IPS-15b (cell line): ENCODE data around the gene LRP11.

ENCODE experiments used
- H3K27me3 ChIP-seq: one replicate; pipeline ENCODE4 v1.6.1; 2013; ENCODE audit warnings: low read length; ENCODE audit not compliant: control insufficient read depth, insufficient read depth
- H3K36me3 ChIP-seq: one replicate; pipeline ENCODE4 v1.6.1; 2013; ENCODE audit warnings: low read length; ENCODE audit not compliant: control insufficient read depth, insufficient read depth
- H3K4me1 ChIP-seq: one replicate; pipeline ENCODE4 v1.6.1; 2013; ENCODE audit warnings: mild to moderate bottlenecking, low read length; ENCODE audit not compliant: control insufficient read depth, insufficient read depth
- H3K4me3 ChIP-seq: one replicate; pipeline ENCODE4 v1.5.1; 2013; ENCODE audit warnings: low read depth, low read length
- H3K9ac ChIP-seq: one replicate; pipeline ENCODE4 v1.6.1; 2013; ENCODE audit warnings: low read depth, mild to moderate bottlenecking, low read length
- H3K9me3 ChIP-seq: one replicate; pipeline ENCODE4 v1.6.1; 2013; ENCODE audit warnings: mild to moderate bottlenecking, low read length; ENCODE audit not compliant: control insufficient read depth, insufficient read depth

Gene LRP11

DNA sequence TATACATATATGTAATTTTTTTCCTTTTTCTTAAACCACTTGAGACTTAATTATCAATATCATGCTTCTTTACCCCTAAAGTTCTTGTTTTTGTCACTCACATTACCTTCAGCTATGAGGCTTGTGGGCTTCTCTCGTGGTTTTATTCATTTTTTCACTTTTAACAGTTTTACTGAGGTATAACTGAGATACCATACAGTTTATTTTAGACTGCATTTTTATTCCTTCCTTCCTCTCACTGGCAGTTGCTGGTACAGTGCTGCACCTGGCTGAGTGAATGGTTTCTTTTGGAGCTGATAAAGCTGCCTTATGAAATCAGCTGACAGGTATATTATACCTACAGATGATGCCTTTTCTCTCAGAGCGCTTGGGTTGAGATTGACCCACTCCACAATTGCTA, 54.4 kb downstream of the LRP11 start:
- Histone ChIP-seq H3K4me3 (no peak overlapping the region), H3K27me3 (no peaks in the 10 kb centered on the region), H3K9me3 (no peaks in the 10 kb centered on the region), H3K4me1 (no peaks in the 10 kb centered on the region), H3K36me3 (peaks cover 3% of the 10 kb centered on the region), H3K9ac (no peak overlapping the region)

DNA sequence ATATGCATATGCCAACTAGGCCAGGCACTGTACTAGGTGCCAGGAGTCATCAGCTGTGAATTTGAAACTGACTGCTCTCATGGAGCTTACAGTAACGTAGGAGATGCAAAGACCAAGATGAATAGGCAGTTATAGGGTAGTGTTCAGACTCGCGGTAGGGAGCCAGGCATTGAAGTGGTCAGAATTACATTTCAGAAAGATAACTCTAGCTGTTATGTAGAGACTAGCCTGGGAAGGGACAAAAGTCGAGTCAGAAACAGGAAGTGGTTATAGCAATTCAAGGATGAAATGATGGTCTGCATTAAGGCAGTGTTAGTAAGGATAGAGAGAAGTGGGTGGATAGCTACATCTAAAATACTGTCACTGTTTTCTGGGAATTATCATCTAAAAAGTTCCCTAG, 58.0 kb downstream of the LRP11 start:
- H3K4me3 ChIP-seq = no peak overlapping the region
- no peaks in the 10 kb centered on the region for H3K9me3 ChIP-seq
- no peak overlapping the region for H3K9ac ChIP-seq
- no peaks in the 10 kb centered on the region for H3K4me1 ChIP-seq
- H3K27me3 ChIP-seq = no peaks in the 10 kb centered on the region
- peaks cover 3% of the 10 kb centered on the region for H3K36me3 ChIP-seq

DNA sequence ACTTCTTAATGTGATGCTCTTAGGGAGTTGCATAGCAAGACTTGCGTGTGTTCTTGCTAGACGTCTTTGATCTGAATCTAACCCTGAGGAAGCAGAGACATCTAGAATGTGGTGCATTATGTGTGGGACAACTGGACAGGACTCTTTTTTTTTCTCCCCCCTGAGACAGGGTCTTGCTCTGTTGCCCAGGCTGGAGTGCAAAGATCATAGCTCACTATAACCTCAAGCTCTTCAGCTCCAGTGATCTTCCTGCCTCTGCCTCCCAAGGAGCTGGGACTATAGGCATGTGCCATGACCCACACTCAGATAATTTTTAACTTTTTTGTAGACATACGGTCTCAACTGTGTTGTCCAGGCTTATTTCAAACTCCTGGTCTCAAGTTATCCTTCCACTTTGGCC, 80.6 kb downstream of the LRP11 start:
- Histone ChIP-seq H3K4me3 (no peak overlapping the region), H3K36me3 (peaks cover 10% of the 10 kb centered on the region), H3K9ac (no peak overlapping the region), H3K9me3 (no peaks in the 10 kb centered on the region), H3K4me1 (no peaks in the 10 kb centered on the region), H3K27me3 (no peaks in the 10 kb centered on the region)

DNA sequence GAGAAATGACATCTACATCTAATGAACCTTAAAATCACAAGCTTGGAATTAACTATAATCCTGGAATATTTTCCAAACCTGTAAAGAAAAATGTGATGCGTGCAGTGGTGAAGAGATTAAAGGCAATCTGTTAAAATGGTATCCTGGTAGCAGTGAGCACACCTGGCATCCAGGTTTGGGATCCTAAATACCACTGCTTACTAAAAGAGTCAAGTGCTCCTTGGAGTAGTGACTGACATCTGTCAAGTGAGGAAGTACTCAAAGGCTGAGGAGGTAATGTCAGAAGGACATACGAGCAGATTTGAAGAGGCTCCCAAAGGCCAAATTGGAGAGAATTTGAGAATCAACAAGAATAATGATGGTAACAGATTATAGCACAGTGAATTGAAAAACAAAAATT, 81.8 kb downstream of the LRP11 start:
- Histone ChIP-seq H3K36me3 (peaks cover 10% of the 10 kb centered on the region), H3K4me1 (no peaks in the 10 kb centered on the region), H3K27me3 (no peaks in the 10 kb centered on the region), H3K9me3 (no peaks in the 10 kb centered on the region), H3K4me3 (no peak overlapping the region), H3K9ac (no peak overlapping the region)

DNA sequence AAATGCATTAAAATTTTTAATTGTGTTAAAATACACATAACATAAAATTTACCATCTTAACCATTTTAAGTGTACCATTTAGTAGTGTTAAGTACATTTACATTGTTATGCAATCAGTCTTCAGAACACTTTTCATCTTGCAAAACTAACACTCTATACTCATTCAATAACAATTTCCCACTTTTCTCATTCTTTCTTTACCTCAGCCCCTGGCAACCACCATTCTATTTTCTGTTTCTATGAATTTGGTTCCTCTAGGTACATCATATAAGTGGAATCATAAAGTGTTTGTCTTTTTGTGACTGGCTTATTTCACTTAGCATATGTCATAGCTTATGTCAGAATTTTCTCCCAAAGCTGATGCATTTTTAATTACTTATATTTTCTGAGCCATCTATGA, 82.4 kb downstream of the LRP11 start:
- Histone ChIP-seq H3K27me3 (no peaks in the 10 kb centered on the region), H3K36me3 (peaks cover 10% of the 10 kb centered on the region), H3K4me1 (no peaks in the 10 kb centered on the region), H3K9ac (no peak overlapping the region), H3K9me3 (no peaks in the 10 kb centered on the region), H3K4me3 (no peak overlapping the region)

DNA sequence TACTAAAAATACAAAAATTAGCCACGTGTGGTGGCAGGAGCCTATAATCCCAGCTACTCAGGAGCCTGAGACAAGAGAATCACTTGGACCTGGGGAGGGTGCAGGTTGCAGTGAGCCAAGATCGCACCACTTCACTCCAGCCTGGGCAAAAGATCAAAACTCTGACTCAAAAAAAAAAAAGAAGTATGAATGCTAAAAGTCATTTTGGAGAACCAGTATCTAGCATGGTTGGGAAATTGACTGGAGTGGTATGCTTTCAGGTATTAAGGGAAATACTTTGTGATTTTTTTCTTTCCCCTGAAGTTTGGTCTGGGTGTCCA, 84.6 kb downstream of the LRP11 start:
- Histone ChIP-seq H3K9me3 (no peaks in the 10 kb centered on the region), H3K36me3 (peaks cover 15% of the 10 kb centered on the region), H3K9ac (no peak overlapping the region), H3K4me1 (no peaks in the 10 kb centered on the region), H3K27me3 (no peaks in the 10 kb centered on the region), H3K4me3 (no peak overlapping the region)

DNA sequence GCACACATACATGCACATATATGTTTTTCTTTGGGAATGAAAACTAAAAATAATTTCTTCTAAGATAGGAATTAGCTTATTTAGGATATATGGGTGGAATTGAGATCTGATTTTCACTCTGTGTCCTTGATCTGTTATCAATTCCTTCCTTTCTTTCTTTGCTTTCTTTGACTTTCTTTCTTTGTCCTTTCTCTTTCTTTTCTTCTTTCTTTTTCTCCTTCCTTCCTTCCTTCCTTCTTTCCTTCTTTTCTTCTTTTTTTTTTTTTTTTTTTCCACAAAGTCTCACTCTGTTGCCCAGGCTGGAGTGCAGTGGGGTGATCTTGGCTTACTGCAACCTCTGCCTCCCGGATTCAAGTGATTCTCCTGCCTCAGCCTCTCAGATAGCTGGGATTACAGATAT, 86.5 kb downstream of the LRP11 start:
- peaks cover 14% of the 10 kb centered on the region for H3K36me3 ChIP-seq
- no peak overlapping the region for H3K4me3 ChIP-seq
- no peak overlapping the region for H3K9ac ChIP-seq
- no peaks in the 10 kb centered on the region for H3K4me1 ChIP-seq
- H3K9me3 ChIP-seq = no peaks in the 10 kb centered on the region
- no peaks in the 10 kb centered on the region for H3K27me3 ChIP-seq

DNA sequence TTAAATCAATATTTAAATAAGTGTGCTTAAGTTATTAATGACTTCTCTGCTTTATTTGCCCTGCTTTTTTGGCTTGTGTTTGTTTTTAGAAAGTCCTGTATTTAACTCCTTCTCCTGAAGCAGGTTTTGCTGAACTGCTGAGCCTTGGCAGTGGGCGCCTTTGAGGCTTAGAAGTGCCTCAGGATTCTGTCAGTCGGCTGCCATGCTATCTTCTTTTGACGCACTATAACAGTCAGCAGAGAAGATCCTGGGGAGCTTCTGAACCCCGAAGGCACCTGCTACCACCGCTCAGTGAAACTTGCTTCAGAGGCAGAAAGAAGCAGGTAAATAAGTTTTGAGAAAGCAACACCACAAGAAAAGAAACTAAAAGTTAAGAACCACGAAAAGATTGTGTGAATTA, 92.2 kb downstream of the LRP11 start:
- peaks cover 19% of the 10 kb centered on the region for H3K36me3 ChIP-seq
- no peak overlapping the region for H3K4me3 ChIP-seq
- H3K9ac ChIP-seq = no peak overlapping the region
- H3K9me3 ChIP-seq = no peaks in the 10 kb centered on the region
- no peaks in the 10 kb centered on the region for H3K4me1 ChIP-seq
- no peaks in the 10 kb centered on the region for H3K27me3 ChIP-seq

DNA sequence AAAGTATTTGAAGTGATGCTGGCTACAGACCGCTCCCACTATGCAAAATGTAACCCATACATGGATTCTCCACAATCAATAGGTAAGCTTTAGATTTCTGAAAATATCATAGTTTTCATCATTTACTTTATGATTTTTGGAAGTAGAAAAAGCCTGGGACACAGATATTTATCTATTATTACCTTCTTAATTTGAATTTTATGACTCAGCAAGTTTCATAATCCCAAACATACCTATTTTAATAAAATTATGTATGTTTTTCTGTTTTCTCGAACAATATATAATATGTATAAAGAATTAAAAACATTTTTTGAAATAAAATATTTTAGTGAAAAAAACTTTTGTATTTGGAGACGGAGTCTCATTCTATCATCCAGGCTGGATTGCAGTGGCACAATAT, 93.0 kb downstream of the LRP11 start:
- H3K9ac ChIP-seq = no peak overlapping the region
- peaks cover 19% of the 10 kb centered on the region for H3K36me3 ChIP-seq
- H3K27me3 ChIP-seq = no peaks in the 10 kb centered on the region
- H3K9me3 ChIP-seq = no peaks in the 10 kb centered on the region
- no peaks in the 10 kb centered on the region for H3K4me1 ChIP-seq
- H3K4me3 ChIP-seq = no peak overlapping the region

DNA sequence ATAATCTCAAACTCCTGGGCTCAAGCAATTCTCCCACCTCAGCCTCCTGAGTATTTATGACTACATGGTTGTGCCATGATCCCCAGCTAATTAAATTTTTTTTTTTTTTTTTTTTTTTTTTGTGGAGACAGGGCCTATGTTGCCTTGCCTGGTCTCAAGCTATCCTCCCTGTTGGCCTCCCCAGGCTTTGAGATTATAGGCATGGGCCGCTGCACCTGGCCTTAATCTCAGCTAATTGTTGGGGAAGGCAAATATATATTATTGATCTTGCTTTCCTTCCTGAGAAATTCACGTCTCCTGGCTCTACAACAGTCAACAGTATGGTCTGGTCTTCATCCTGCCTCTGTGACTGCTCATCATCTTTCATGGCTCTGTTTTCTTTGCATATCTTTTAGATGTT, 94.5 kb downstream of the LRP11 start:
- H3K4me3 ChIP-seq = no peak overlapping the region
- no peaks in the 10 kb centered on the region for H3K4me1 ChIP-seq

More for the DNA sequence above, 94.5 kb downstream of the LRP11 start:
- Histone ChIP-seq H3K27me3 (no peaks in the 10 kb centered on the region), H3K36me3 (peaks cover 14% of the 10 kb centered on the region), H3K9ac (no peak overlapping the region), H3K9me3 (no peaks in the 10 kb centered on the region)
